ENCODE measurements around the gene CFAP99. TPM values are rescaled to one million over a fixed set of nuclear protein-coding genes. Genes with fewer than 3 reads are reported as not detected.
A peak's percentile ranks its signal among the peaks of the same experiment; 100 is the strongest.
"Not testable (repeated sequence)": the region's sequence is repeated elsewhere in the genome, so short reads cannot be mapped to it uniquely, and the experiment has no call there.

CFAP99 gene
- total RNA-seq, 2 experiments from 2014 or later, result 0.05 TPM; not detected in 1

DNA sequence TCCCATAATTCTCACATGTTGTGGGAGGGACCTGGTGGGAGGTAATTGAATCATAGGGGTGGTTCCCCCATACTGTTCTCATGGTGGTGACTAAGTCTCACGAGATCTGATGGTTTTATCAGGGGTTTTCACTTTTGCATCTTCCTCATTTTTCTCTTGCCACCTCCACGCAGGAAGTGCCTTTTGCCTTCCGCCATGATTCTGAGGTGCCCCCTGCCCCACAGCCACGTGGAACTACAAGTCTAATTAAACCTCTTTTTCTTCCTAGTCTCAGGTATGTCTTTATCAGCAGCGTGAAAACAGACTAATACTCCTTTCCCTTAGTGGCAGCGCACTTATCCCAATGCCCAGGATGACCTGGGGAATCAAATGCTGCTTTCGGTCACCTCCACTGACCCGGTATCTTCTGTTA is 35.5 kb upstream of the CFAP99 start:
- intact Hi-C loops (cut with DNase I, micrococcal nuclease); H3K4me3 Mint-ChIP-seq; H3K27me3 Mint-ChIP-seq; H3K36me3 Mint-ChIP-seq (ENCODE audit: low read depth); CTCF ChIA-PET; H3K9me3 Mint-ChIP-seq (ENCODE audit: low read depth); POLR2A ChIA-PET; H3K27ac Mint-ChIP-seq: not testable (repeated sequence)
- DNase-seq (peak; percentile 32), ATAC-seq (peak; percentile 30)
- peaks cover 14% of the 10 kb centered on the region for H3K4me1 Mint-ChIP-seq

GRCh38 chr4:2383760-2384159 is 35.0 kb upstream of the CFAP99 start:
- H3K36me3 Mint-ChIP-seq (ENCODE audit: low read depth), result no peaks in the 10 kb centered on the region
- CTCF ChIA-PET, result no interaction called here
- ATAC-seq, result no peak
- H3K27me3 Mint-ChIP-seq, result no peaks in the 10 kb centered on the region
- H3K4me3 Mint-ChIP-seq, result no peak overlapping the region
- POLR2A ChIA-PET, result no interaction called here
- no peak for DNase-seq
- peaks cover 2% of the 10 kb centered on the region for H3K9me3 Mint-ChIP-seq (ENCODE audit: low read depth)
- intact Hi-C loops (cut with DNase I, micrococcal nuclease), result no loop called here
- no peak overlapping the region for H3K27ac Mint-ChIP-seq
- H3K4me1 Mint-ChIP-seq, result peaks cover 14% of the 10 kb centered on the region

- intact Hi-C loops (cut with DNase I, micrococcal nuclease), result no loop called here
- Mint-ChIP-seq H3K27me3 (no peaks in the 10 kb centered on the region), H3K36me3 (ENCODE audit: low read depth) (no peaks in the 10 kb centered on the region), H3K4me3 (no peak overlapping the region), H3K4me1 (peaks cover 14% of the 10 kb centered on the region), H3K9me3 (ENCODE audit: low read depth) (peaks cover 2% of the 10 kb centered on the region), H3K27ac (no peak overlapping the region)
- CTCF ChIA-PET, result no interaction called here
- DNase-seq (no peak), ATAC-seq (no peak)
- POLR2A ChIA-PET, result no interaction called here
These were observed 34.5 kb upstream of the CFAP99 start for GRCh38 chr4:2384245-2384644.

GRCh38 chr4:2385516-2385915 is 33.2 kb upstream of the CFAP99 start:
- no peaks in the 10 kb centered on the region for H3K36me3 Mint-ChIP-seq (ENCODE audit: low read depth)
- H3K27ac Mint-ChIP-seq, result no peak overlapping the region
- ChIA-PET POLR2A (no interaction called here), CTCF (no interaction called here)
- H3K4me3 Mint-ChIP-seq, result no peak overlapping the region
- intact Hi-C loops (cut with DNase I, micrococcal nuclease), result no loop called here
- H3K27me3 Mint-ChIP-seq, result no peaks in the 10 kb centered on the region
- no peak for ATAC-seq
- H3K4me1 Mint-ChIP-seq, result peaks cover 14% of the 10 kb centered on the region
- DNase-seq, result no peak
- H3K9me3 Mint-ChIP-seq (ENCODE audit: low read depth), result peaks cover 2% of the 10 kb centered on the region

DNA sequence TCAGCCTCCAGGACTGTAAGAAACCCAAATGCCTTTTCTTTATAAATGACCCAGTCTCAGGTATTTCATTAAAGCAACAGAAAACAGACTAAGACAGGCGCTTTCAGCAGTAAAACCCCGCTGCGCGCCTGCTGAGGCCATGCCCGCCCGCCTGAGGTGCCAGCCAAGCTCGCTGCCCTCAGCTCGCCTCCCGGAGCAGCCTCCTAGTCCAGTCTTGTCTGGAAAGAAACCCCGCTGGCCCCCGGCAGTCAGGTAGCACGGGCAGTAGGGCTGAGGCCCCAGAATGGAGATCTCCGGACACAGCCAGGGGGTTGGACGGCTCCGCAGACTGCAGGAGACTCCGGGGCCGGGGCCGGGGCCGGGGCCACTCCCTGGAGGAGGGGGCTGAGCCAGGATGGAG is 32.0 kb upstream of the CFAP99 start:
- ATAC-seq (no peak), DNase-seq (no peak)
- intact Hi-C loops (cut with DNase I, micrococcal nuclease), result no loop called here
- H3K27ac Mint-ChIP-seq, result no peak overlapping the region
- H3K4me3 Mint-ChIP-seq, result no peak overlapping the region
- ChIA-PET CTCF (no interaction called here), POLR2A (no interaction called here)
- H3K9me3 Mint-ChIP-seq (ENCODE audit: low read depth), result no peaks in the 10 kb centered on the region
- peaks cover 21% of the 10 kb centered on the region for H3K4me1 Mint-ChIP-seq
- no peaks in the 10 kb centered on the region for H3K36me3 Mint-ChIP-seq (ENCODE audit: low read depth)
- peaks cover 3% of the 10 kb centered on the region for H3K27me3 Mint-ChIP-seq

DNA sequence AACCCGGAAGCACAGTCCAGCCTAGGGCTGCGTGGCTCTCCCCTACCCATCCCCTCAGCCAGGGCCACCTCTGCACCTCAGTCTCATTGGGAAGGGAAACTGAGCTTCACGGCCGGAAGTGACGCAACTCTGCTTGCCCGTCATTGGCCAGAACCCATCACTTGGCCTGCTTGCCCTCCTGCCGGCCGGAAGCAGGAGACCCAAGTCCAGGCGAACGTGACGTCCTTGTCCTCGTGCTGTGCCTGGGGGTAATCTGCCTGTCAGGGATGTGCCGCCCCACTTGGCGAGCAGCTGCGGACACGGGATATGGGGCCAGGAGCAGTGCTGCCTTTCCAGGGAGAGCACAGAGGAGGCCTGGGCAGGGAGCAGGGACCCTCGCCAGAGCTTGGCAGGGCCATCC is 31.5 kb upstream of the CFAP99 start:
- no peak for ATAC-seq
- peaks cover 4% of the 10 kb centered on the region for H3K27me3 Mint-ChIP-seq
- ChIA-PET POLR2A (no interaction called here), CTCF (interaction anchor here (1.0 kb wide), 1 partner anchor 26 kb away, joined by 3 read pairs; no protein-coding TSS in a partner anchor)
- no peaks in the 10 kb centered on the region for H3K36me3 Mint-ChIP-seq (ENCODE audit: low read depth)
- DNase-seq, result no peak
- no peak overlapping the region for H3K4me3 Mint-ChIP-seq
- no peaks in the 10 kb centered on the region for H3K9me3 Mint-ChIP-seq (ENCODE audit: low read depth)
- peaks cover 21% of the 10 kb centered on the region for H3K4me1 Mint-ChIP-seq
- intact Hi-C loops (cut with DNase I, micrococcal nuclease), result no loop called here
- H3K27ac Mint-ChIP-seq, result no peak overlapping the region

GRCh38 chr4:2387829-2388228 is 30.9 kb upstream of the CFAP99 start:
- Mint-ChIP-seq H3K4me3 (no peak overlapping the region), H3K36me3 (ENCODE audit: low read depth) (no peaks in the 10 kb centered on the region), H3K27ac (no peak overlapping the region), H3K27me3 (peaks cover 7% of the 10 kb centered on the region), H3K4me1 (peaks cover 18% of the 10 kb centered on the region), H3K9me3 (ENCODE audit: low read depth) (no peaks in the 10 kb centered on the region)
- no peak for DNase-seq
- ChIA-PET POLR2A (no interaction called here), CTCF (interaction anchor here (1.0 to 1.2 kb wide), 2 partner anchors 27 to 31 kb away, joined by 3 read pairs; partner anchors contain the start of genes CFAP99 and ZFYVE28)
- no peak for ATAC-seq
- intact Hi-C loops (cut with DNase I, micrococcal nuclease), result no loop called here

- Mint-ChIP-seq H3K27me3 (peaks cover 7% of the 10 kb centered on the region), H3K36me3 (ENCODE audit: low read depth) (no peaks in the 10 kb centered on the region), H3K4me1 (peaks cover 14% of the 10 kb centered on the region), H3K4me3 (no peak overlapping the region), H3K27ac (no peak overlapping the region), H3K9me3 (ENCODE audit: low read depth) (no peaks in the 10 kb centered on the region)
- ATAC-seq (peak; percentile 12), DNase-seq (no peak)
- POLR2A ChIA-PET, result no interaction called here
- intact Hi-C loops (cut with DNase I, micrococcal nuclease), result no loop called here
- CTCF ChIA-PET, result interaction anchor here (0.5 to 1.2 kb wide), 4 partner anchors 11 to 140 kb away, joined by 3 to 4 read pairs (median 3); partner anchors contain the start of genes CFAP99 and ZFYVE28
These were observed 30.1 kb upstream of the CFAP99 start for GRCh38 chr4:2388429-2389182.

DNA sequence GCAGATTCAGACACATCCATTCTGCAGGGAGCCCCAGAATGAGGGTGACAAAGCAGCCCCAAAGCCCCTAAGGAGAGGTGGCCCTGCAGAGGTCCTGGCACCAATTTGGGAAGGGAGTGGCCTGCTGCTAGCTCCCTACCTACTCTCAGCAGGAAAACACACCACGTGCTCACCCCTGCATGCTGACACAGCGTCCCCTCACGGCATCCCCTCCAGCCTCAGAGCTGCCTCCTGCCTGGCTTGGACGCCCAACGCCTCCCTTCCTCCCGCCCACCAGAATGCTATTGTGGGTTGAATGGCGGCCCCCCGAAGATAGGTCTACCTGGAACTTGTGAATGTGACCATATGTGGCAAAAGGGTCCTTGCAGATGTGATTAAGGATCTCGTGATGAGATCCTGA is 29.1 kb upstream of the CFAP99 start:
- DNase-seq, result no peak

GRCh38 chr4:2390146-2390545 is 28.6 kb upstream of the CFAP99 start:
- no peaks in the 10 kb centered on the region for H3K9me3 Mint-ChIP-seq (ENCODE audit: low read depth)
- peaks cover 22% of the 10 kb centered on the region for H3K4me1 Mint-ChIP-seq
- intact Hi-C loops (cut with DNase I, micrococcal nuclease), result no loop called here
- no peak overlapping the region for H3K4me3 Mint-ChIP-seq
- no peaks in the 10 kb centered on the region for H3K36me3 Mint-ChIP-seq (ENCODE audit: low read depth)
- DNase-seq (no peak), ATAC-seq (no peak)
- POLR2A ChIA-PET, result interaction anchor here (0.5 kb wide), 1 partner anchor 22 kb away, joined by 3 read pairs; no protein-coding TSS in a partner anchor
- CTCF ChIA-PET, result interaction anchor here (0.5 to 1.1 kb wide), 4 partner anchors 173 to 717 kb away, joined by 3 read pairs; no protein-coding TSS in a partner anchor
- no peak overlapping the region for H3K27ac Mint-ChIP-seq
- H3K27me3 Mint-ChIP-seq, result peaks cover 7% of the 10 kb centered on the region

More for the DNA sequence above, 29.1 kb upstream of the CFAP99 start:
- peaks cover 7% of the 10 kb centered on the region for H3K27me3 Mint-ChIP-seq
- no peaks in the 10 kb centered on the region for H3K9me3 Mint-ChIP-seq (ENCODE audit: low read depth)
- ChIA-PET CTCF (interaction anchor here (0.5 to 1.1 kb wide), 3 partner anchors 173 to 716 kb away, joined by 3 read pairs; no protein-coding TSS in a partner anchor), POLR2A (interaction anchor here (0.5 kb wide), 1 partner anchor 23 kb away, joined by 3 read pairs; no protein-coding TSS in a partner anchor)
- H3K36me3 Mint-ChIP-seq (ENCODE audit: low read depth), result no peaks in the 10 kb centered on the region
- H3K4me3 Mint-ChIP-seq, result no peak overlapping the region
- no peak for ATAC-seq
- H3K27ac Mint-ChIP-seq, result no peak overlapping the region
- intact Hi-C loops (cut with DNase I, micrococcal nuclease), result no loop called here
- H3K4me1 Mint-ChIP-seq, result peaks cover 20% of the 10 kb centered on the region

- H3K4me3 Mint-ChIP-seq, result no peak overlapping the region
These were observed 27.9 kb upstream of the CFAP99 start for GRCh38 chr4:2390784-2391421.

More at GRCh38 chr4:2390784-2391421, 27.9 kb upstream of the CFAP99 start:
- H3K4me1 Mint-ChIP-seq, result peaks cover 22% of the 10 kb centered on the region
- intact Hi-C loops (cut with DNase I, micrococcal nuclease), result no loop called here
- no peaks in the 10 kb centered on the region for H3K36me3 Mint-ChIP-seq (ENCODE audit: low read depth)
- H3K9me3 Mint-ChIP-seq (ENCODE audit: low read depth), result no peaks in the 10 kb centered on the region
- H3K27ac Mint-ChIP-seq, result no peak overlapping the region
- H3K27me3 Mint-ChIP-seq, result peaks cover 7% of the 10 kb centered on the region
- ATAC-seq, result no peak
- CTCF ChIA-PET, result interaction anchor here (0.6 to 1.1 kb wide), 3 partner anchors 174 to 540 kb away, joined by 3 read pairs; no protein-coding TSS in a partner anchor
- POLR2A ChIA-PET, result no interaction called here
- DNase-seq, result no peak
